IMR-90 (cell line): Measurements from ENCODE around the gene PRKG2. TPM values are rescaled to one million over a fixed set of nuclear protein-coding genes. Genes with fewer than 3 reads are reported as not detected.
A peak's percentile ranks its signal among the peaks of the same experiment; 100 is the strongest.

Source experiments
- ATAC-seq: fragments of 200-7000 bp; cut with Tn5 transposase; 2 replicates; pipeline ENCODE4 v1.9.1; 2020; ENCODE audit warnings: low read depth, mild to moderate bottlenecking, moderate library complexity
- BruUV-seq: library from RNA; stranded (reverse); fragments of 400-500 nt; replicated peaks from 2 replicates; lab custom pipeline; 2021; lab: Mats Ljungman, UMichigan
- CTCF ChIA-PET: fragments of 300-600 bp; formaldehyde crosslinking; extraction: SDS; loops from one replicate; lab custom pipeline; 2021; ENCODE audit warnings: antibody characterized with exemption; lab: Yijun Ruan, JAX
- POLR2A ChIA-PET: fragments of 300-600 bp; sonication (Branson Sonifier 250); formaldehyde crosslinking; loops from one replicate; lab custom pipeline; 2022; ENCODE audit warnings: antibody characterized with exemption; ENCODE audit not compliant: unreplicated experiment; lab: Charles Lee
- DNase-seq: peaks from one replicate; pipeline ENCODE4 v3.0.0; 2013
- H2AFZ ChIP-seq: replicated peaks from 2 replicates; pipeline ENCODE3; 2013; ENCODE audit warnings: low read length, mild to moderate bottlenecking; ENCODE audit not compliant: poor library complexity
- H2AK5ac ChIP-seq: 2 replicates; pipeline ENCODE4 v1.6.1; 2013; ENCODE audit warnings: low read depth, low read length, inconsistent platforms
- H2AK9ac ChIP-seq: replicated peaks from 2 replicates; pipeline ENCODE3; 2013; ENCODE audit warnings: mild to moderate bottlenecking, low read depth, low read length, moderate library complexity; ENCODE audit not compliant: poor library complexity
- H2BK120ac ChIP-seq: 2 replicates; pipeline ENCODE4 v1.6.1; 2013; ENCODE audit warnings: low read depth, low read length, inconsistent platforms
- H2BK15ac ChIP-seq: 3 replicates; pipeline ENCODE4 v1.6.1; 2013; ENCODE audit warnings: low read depth, low read length, inconsistent platforms
- H2BK20ac ChIP-seq: 2 replicates; pipeline ENCODE4 v1.6.1; 2013; ENCODE audit warnings: low read depth, mild to moderate bottlenecking, inconsistent platforms, low read length, moderate library complexity
- H2BK5ac ChIP-seq: 2 replicates; pipeline ENCODE4 v1.6.1; 2013; ENCODE audit warnings: mild to moderate bottlenecking, low read depth, low read length, inconsistent platforms; ENCODE audit not compliant: poor library complexity, severe bottlenecking
- H3K14ac ChIP-seq: replicated peaks from 2 replicates; pipeline ENCODE4 v1.6.1; 2013; ENCODE audit warnings: low read depth, low read length, inconsistent platforms
- H3K18ac ChIP-seq: 2 replicates; pipeline ENCODE4 v1.6.1; 2013; ENCODE audit warnings: low read depth, low read length, control low read depth
- H3K23ac ChIP-seq: 2 replicates; pipeline ENCODE4 v1.6.1; 2013; ENCODE audit warnings: low read depth, low read length, inconsistent platforms
- H3K27ac ChIP-seq: 2 replicates; pipeline ENCODE4 v1.5.1; 2013; ENCODE audit warnings: mild to moderate bottlenecking, control low read depth, low read length; ENCODE audit not compliant: insufficient read depth
- H3K27me3 ChIP-seq: 2 replicates; pipeline ENCODE4 v1.6.1; 2013; ENCODE audit warnings: low read length; ENCODE audit not compliant: control insufficient read depth, insufficient read depth
- H3K36me3 ChIP-seq: 2 replicates; pipeline ENCODE4 v1.6.1; 2013; ENCODE audit warnings: low read length, mixed read lengths; ENCODE audit not compliant: control insufficient read depth, insufficient read depth
- H3K4ac ChIP-seq: 2 replicates; pipeline ENCODE4 v1.6.1; 2013; ENCODE audit warnings: low read depth, low read length, inconsistent platforms
- H3K4me1 ChIP-seq: 2 replicates; pipeline ENCODE4 v1.6.1; 2013; ENCODE audit warnings: low read length, mixed read lengths; ENCODE audit not compliant: control insufficient read depth, insufficient read depth
- H3K4me2 ChIP-seq: 2 replicates; pipeline ENCODE4 v1.6.1; 2013; ENCODE audit warnings: low read depth, mild to moderate bottlenecking, control low read depth, low read length, moderate library complexity
- H3K4me3 ChIP-seq: 2 replicates; pipeline ENCODE4 v1.5.1; 2013; ENCODE audit warnings: low read depth, mild to moderate bottlenecking, control low read depth, low read length, moderate library complexity; ENCODE audit not compliant: insufficient read depth
- H3K56ac ChIP-seq: 2 replicates; pipeline ENCODE4 v1.6.1; 2013; ENCODE audit warnings: low read length, inconsistent platforms; ENCODE audit not compliant: insufficient read depth; ENCODE audit errors: extremely low read depth
- H3K79me1 ChIP-seq, 2 experiments: 2 replicates each; pipeline ENCODE4 v1.6.1; 2013; ENCODE audit warnings: low read length in 2 of 2, inconsistent platforms in 1 of 2, low read depth in 1 of 2
- H3K9ac ChIP-seq: 2 replicates; pipeline ENCODE4 v1.6.1; 2013; ENCODE audit warnings: low read depth, low read length, control low read depth
- H3K9me1 ChIP-seq: 2 replicates; pipeline ENCODE4 v1.6.1; 2013; ENCODE audit warnings: low read length, inconsistent platforms; ENCODE audit not compliant: insufficient read depth
- H3K9me3 ChIP-seq: 2 replicates; pipeline ENCODE4 v1.6.1; 2013; ENCODE audit warnings: low read length; ENCODE audit not compliant: control insufficient read depth, insufficient read depth
- H4K20me1 ChIP-seq: 2 replicates; pipeline ENCODE4 v1.6.1; 2013; ENCODE audit warnings: low read length, inconsistent platforms; ENCODE audit not compliant: insufficient read depth
- H4K5ac ChIP-seq: 2 replicates; pipeline ENCODE4 v1.6.1; 2013; ENCODE audit warnings: mild to moderate bottlenecking, low read depth, low read length, control low read depth
- H4K8ac ChIP-seq, 2 experiments: 2 replicates each; pipeline ENCODE4 v1.6.1; 2013; ENCODE audit warnings: low read depth in 2 of 2, low read length in 2 of 2, control low read depth in 1 of 2, inconsistent platforms in 1 of 2
- H4K91ac ChIP-seq: 2 replicates; pipeline ENCODE4 v1.6.1; 2013; ENCODE audit warnings: low read depth, low read length, inconsistent platforms; ENCODE audit not compliant: insufficient read depth
- BHLHE40 ChIP-seq: fragments of 150-350 bp; IDR thresholded peaks from 2 replicates; pipeline ENCODE4 v1.6.1; 2016; ENCODE audit warnings: mild to moderate bottlenecking, low read depth, low read length
- CEBPB ChIP-seq: IDR thresholded peaks from 2 replicates; pipeline ENCODE4 v1.6.1; 2012; ENCODE audit warnings: low read depth, low read length, improper control_type of control experiment
- CHD1 ChIP-seq: IDR thresholded peaks from 2 replicates; pipeline ENCODE4 v1.6.1; 2012; ENCODE audit warnings: low read depth, low read length, improper control_type of control experiment
- CTCF ChIP-seq: conservative IDR thresholded peaks from 2 replicates; pipeline ENCODE4 v1.5.1; 2012; ENCODE audit warnings: mild to moderate bottlenecking, low read depth, low read length, improper control_type of control experiment
- FOS ChIP-seq: fragments of 150-350 bp; IDR thresholded peaks from 2 replicates; pipeline ENCODE4 v1.6.1; 2016; ENCODE audit warnings: low read depth, low read length
- MAFK ChIP-seq: IDR thresholded peaks from 2 replicates; pipeline ENCODE4 v1.6.1; 2012; ENCODE audit warnings: low read depth, low read length, improper control_type of control experiment
- NFE2L2 ChIP-seq: fragments of 150-350 bp; IDR thresholded peaks from 2 replicates; pipeline ENCODE4 v1.6.1; 2016; ENCODE audit warnings: low read depth, mild to moderate bottlenecking, low read length
- RAD21 ChIP-seq: IDR thresholded peaks from 2 replicates; pipeline ENCODE4 v1.6.1; 2012; ENCODE audit warnings: low read length, improper control_type of control experiment
- RCOR1 ChIP-seq: IDR thresholded peaks from 2 replicates; pipeline ENCODE4 v1.6.1; 2012; ENCODE audit warnings: mild to moderate bottlenecking, low read length, improper control_type of control experiment; ENCODE audit not compliant: insufficient replicate concordance
- RFX5 ChIP-seq: IDR thresholded peaks from 2 replicates; pipeline ENCODE4 v1.8.0; 2012; ENCODE audit warnings: low read depth, mild to moderate bottlenecking, low read length, moderate library complexity
- SMC3 ChIP-seq: fragments of 150-350 bp; IDR thresholded peaks from 2 replicates; pipeline ENCODE4 v1.6.1; 2016; ENCODE audit warnings: low read depth, mild to moderate bottlenecking, antibody characterized with exemption, low read length, moderate library complexity
- WGBS, 2 experiments: methylation state at CpG; one replicate each; pipeline versions ENCODE4 v1.1.5 to v1.1.7; 2013; ENCODE audit warnings: missing lambda C conversion rate in 2 of 2; ENCODE audit not compliant: insufficient read length in 1 of 2; ENCODE audit errors: extremely low coverage in 2 of 2; 5-methylcytosine and 5-hydroxymethylcytosine counted together
- dilution Hi-C: fragments of 300-500 bp; cut with HindIII; formaldehyde crosslinking; loops from one replicate; pipeline ENCODE4 v1.14.3; 2018; ENCODE audit warnings: low sequenced_read_pairs; ENCODE audit not compliant: unreplicated experiment
- in situ Hi-C: fragments of 300-500 bp; cut with MboI; formaldehyde crosslinking; loops from 3 replicates; pipeline ENCODE4 v1.14.3; 2019; ENCODE audit warnings: low sequenced_read_pairs, inconsistent platforms, mixed read lengths
- intact Hi-C: fragments of 100-400 bp; cut with micrococcal nuclease; formaldehyde crosslinking; loops from 2 replicates; pipeline ENCODE4 v1.10.0; 2022
- polyA plus RNA-seq, 3 experiments: library from polyadenylated mRNA; depleted of rRNA; stranded (reverse); fragments of >200 nt; gene quantifications; 2 replicates each; pipeline ENCODE4 v1.2.3, GENCODE V29; 2012; ENCODE audit warnings: low replicate concordance in 1 of 3
- total RNA-seq: library from RNA; depleted of rRNA; stranded (reverse); fragments of >200 nt; gene quantifications from 2 replicates; pipeline ENCODE4 v1.2.3, GENCODE V29; 2012
- TF ChIP-seq, protein P1 (sequence below): fragments of 150-350 bp; IDR thresholded peaks from 2 replicates; pipeline ENCODE4 v1.6.1; 2017; ENCODE audit warnings: mild to moderate bottlenecking, antibody characterized with exemption, low read length, low read depth

Gene PRKG2
- total and polyA plus RNA-seq, 2 of the 4 experiments (the other 2 are of a cell fraction) = 0.44 to 2.0 TPM

GRCh38 chr4:81130569-81130968 is 84.5 kb downstream of the PRKG2 start:
- H4K20me1 ChIP-seq = no peaks in the 10 kb centered on the region
- H2AK5ac ChIP-seq = no peak overlapping the region
- no peak overlapping the region for H2BK20ac ChIP-seq
- H3K9ac ChIP-seq = no peak overlapping the region
- H2BK5ac ChIP-seq = no peak overlapping the region
- H4K5ac ChIP-seq = no peak overlapping the region
- POLR2A ChIA-PET = no interaction called here
- DNase-seq (no peak), ATAC-seq (no peak)
- no peak overlapping the region for H3K18ac ChIP-seq
- WGBS, 2 experiments = no CpG with 5 or more reads among the region's 7 CpGs
- dilution Hi-C loops (no loop called here), intact Hi-C loops (no loop called here), in situ Hi-C loops (no loop called here)
- H3K79me1 ChIP-seq = no peaks in the 10 kb centered on the region
- H3K23ac ChIP-seq = no peak overlapping the region
- H3K14ac ChIP-seq = no peak overlapping the region
- no peak overlapping the region for H3K4me3 ChIP-seq
- H3K9me3 ChIP-seq = no peaks in the 10 kb centered on the region
- no peak overlapping the region for H2BK120ac ChIP-seq
- H3K4me2 ChIP-seq = no peak overlapping the region
- H4K91ac ChIP-seq = no peak overlapping the region
- H2AFZ ChIP-seq = peak overlapping the region; percentile 61
- peaks cover 4% of the 10 kb centered on the region; the same call in 1 of the 2 replicates for H3K4me1 ChIP-seq
- no peak overlapping the region for H3K27ac ChIP-seq
- H3K36me3 ChIP-seq = peaks cover 4% of the 10 kb centered on the region
- TF ChIP-seq MAFK (no peak), NFE2L2 (no peak), SMC3 (no peak), BHLHE40 (no peak), CTCF (no peak), RAD21 (no peak), RCOR1 (no peak), CHD1 (no peak), FOS (no peak), CEBPB (no peak), RFX5 (no peak)
- TF ChIP-seq, protein P1, sequence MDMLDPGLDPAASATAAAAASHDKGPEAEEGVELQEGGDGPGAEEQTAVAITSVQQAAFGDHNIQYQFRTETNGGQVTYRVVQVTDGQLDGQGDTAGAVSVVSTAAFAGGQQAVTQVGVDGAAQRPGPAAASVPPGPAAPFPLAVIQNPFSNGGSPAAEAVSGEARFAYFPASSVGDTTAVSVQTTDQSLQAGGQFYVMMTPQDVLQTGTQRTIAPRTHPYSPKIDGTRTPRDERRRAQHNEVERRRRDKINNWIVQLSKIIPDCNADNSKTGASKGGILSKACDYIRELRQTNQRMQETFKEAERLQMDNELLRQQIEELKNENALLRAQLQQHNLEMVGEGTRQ = no peak
- H3K4ac ChIP-seq = no peak overlapping the region
- H3K56ac ChIP-seq = no peak overlapping the region
- H3K9me1 ChIP-seq = no peaks in the 10 kb centered on the region
- 0 out of 4 replicates have a peak overlapping the region, but pooled peaks of 1 of the 2 experiments have one; percentile 9 for H4K8ac ChIP-seq
- CTCF ChIA-PET = no interaction called here
- no peak overlapping the region for H2BK15ac ChIP-seq
- BruUV-seq = no TSS peak
- no peak overlapping the region for H2AK9ac ChIP-seq
- no peaks in the 10 kb centered on the region for H3K27me3 ChIP-seq
